SK-N-SH treated with all-trans-retinoic acid at 6 μM for 48 hours (cell line): ENCODE results near the gene PIERCE2.
"Not testable (repeated sequence)": the region's sequence is repeated elsewhere in the genome, so short reads cannot be mapped to it uniquely, and the experiment has no call there.

ENCODE experiments used
- ARNTL ChIP-seq: fragments of 450-650 bp; formaldehyde crosslinking; IDR thresholded peaks from 2 replicates; pipeline ENCODE4 v1.5.0; 2020; ENCODE audit warnings: low read depth, mild to moderate bottlenecking, moderate library complexity, borderline replicate concordance
- CREB5 ChIP-seq: fragments of 250-450 bp; sonication (Bioruptor Pico); IDR thresholded peaks from 2 replicates; pipeline ENCODE4 v1.5.1; 2020; ENCODE audit warnings: low read depth, mild to moderate bottlenecking, moderate library complexity
- GLIS3 ChIP-seq: fragments of 250-450 bp; sonication (Bioruptor Pico); IDR thresholded peaks from 2 replicates; pipeline ENCODE4 v1.5.0; 2020; ENCODE audit warnings: mild to moderate bottlenecking, moderate library complexity
- PATZ1 ChIP-seq: fragments of 250-450 bp; sonication (Bioruptor Pico); IDR thresholded peaks from 2 replicates; pipeline ENCODE4 v1.8.0; 2020; ENCODE audit warnings: mild to moderate bottlenecking, moderate library complexity, borderline replicate concordance
- PPARA ChIP-seq: fragments of 250-450 bp; sonication (Bioruptor Pico); IDR thresholded peaks from 2 replicates; pipeline ENCODE4 v1.5.0; 2020; ENCODE audit warnings: mild to moderate bottlenecking, borderline replicate concordance
- RARB ChIP-seq: fragments of 250-450 bp; sonication (Bioruptor Pico); IDR thresholded peaks from 2 replicates; pipeline ENCODE4 v1.8.0; 2021; ENCODE audit warnings: mild to moderate bottlenecking, moderate library complexity
- SNAI2 ChIP-seq: fragments of 250-450 bp; sonication (Bioruptor Pico); IDR thresholded peaks from 2 replicates; pipeline ENCODE4 v1.5.0; 2020; ENCODE audit warnings: mild to moderate bottlenecking, moderate library complexity
- TCF4 ChIP-seq: fragments of 250-450 bp; sonication (Bioruptor Pico); IDR thresholded peaks from 2 replicates; pipeline ENCODE4 v1.8.0; 2021; ENCODE audit warnings: mild to moderate bottlenecking, moderate library complexity, borderline replicate concordance
- TOX ChIP-seq: fragments of 250-450 bp; sonication (Bioruptor Pico); IDR thresholded peaks from 2 replicates; pipeline ENCODE4 v1.8.0; 2021; ENCODE audit warnings: mild to moderate bottlenecking, moderate library complexity, borderline replicate concordance
- ZC3H10 ChIP-seq: fragments of 250-450 bp; sonication (Bioruptor Pico); IDR thresholded peaks from 2 replicates; pipeline ENCODE4 v1.5.1; 2021; ENCODE audit warnings: mild to moderate bottlenecking, moderate library complexity
- ZFP3 ChIP-seq: fragments of 250-450 bp; sonication (Bioruptor Pico); IDR thresholded peaks from 2 replicates; pipeline ENCODE4 v1.5.0; 2020; ENCODE audit warnings: mild to moderate bottlenecking, moderate library complexity
- ZFP30 ChIP-seq: fragments of 450-650 bp; formaldehyde crosslinking; IDR thresholded peaks from 2 replicates; pipeline ENCODE4 v1.5.0; 2022; ENCODE audit warnings: mild to moderate bottlenecking, moderate library complexity
- ZNF565 ChIP-seq: fragments of 450-650 bp; formaldehyde crosslinking; conservative IDR thresholded peaks from 2 replicates; pipeline ENCODE4 v1.5.0; 2020; ENCODE audit warnings: low read depth, mild to moderate bottlenecking, moderate library complexity
- ZNF70 ChIP-seq: fragments of 450-650 bp; formaldehyde crosslinking; IDR thresholded peaks from 2 replicates; pipeline ENCODE4 v1.5.0; 2020; ENCODE audit warnings: mild to moderate bottlenecking, moderate library complexity

GRCh38 chr15:55443141-55443540 is 34.8 kb downstream of the PIERCE2 start:
- not testable (repeated sequence) for TF ChIP-seq ZNF70 (CRISPR knock-in tag); PATZ1 (CRISPR knock-in tag); ARNTL (CRISPR knock-in tag); ZFP30 (CRISPR knock-in tag); CREB5; TOX (CRISPR knock-in tag); PPARA (CRISPR knock-in tag); TCF4; GLIS3 (CRISPR knock-in tag); ZNF565 (CRISPR knock-in tag); RARB; ZC3H10 (CRISPR knock-in tag); ZFP3 (CRISPR knock-in tag); SNAI2 (CRISPR knock-in tag)
